Occipital lobe (tissue), 2 donors: ENCODE data around the gene ZBTB16. TPM values are rescaled to one million over a fixed set of nuclear protein-coding genes. Genes with fewer than 3 reads are reported as not detected.
A peak's percentile ranks its signal among the peaks of the same experiment; 100 is the strongest.

ENCODE experiments used
- DNase-seq: peaks from one replicate; lab custom pipeline; 2025; lab: John Stamatoyannopoulos, UW
- total RNA-seq: library from RNA; depleted of rRNA; stranded (reverse); fragments of >200 nt; gene quantifications from one replicate; pipeline ENCODE4 v1.2.3, GENCODE V29; 2014

Gene ZBTB16
- total RNA-seq, 1 donor from 2014 or later = 9.7 TPM

DNA sequence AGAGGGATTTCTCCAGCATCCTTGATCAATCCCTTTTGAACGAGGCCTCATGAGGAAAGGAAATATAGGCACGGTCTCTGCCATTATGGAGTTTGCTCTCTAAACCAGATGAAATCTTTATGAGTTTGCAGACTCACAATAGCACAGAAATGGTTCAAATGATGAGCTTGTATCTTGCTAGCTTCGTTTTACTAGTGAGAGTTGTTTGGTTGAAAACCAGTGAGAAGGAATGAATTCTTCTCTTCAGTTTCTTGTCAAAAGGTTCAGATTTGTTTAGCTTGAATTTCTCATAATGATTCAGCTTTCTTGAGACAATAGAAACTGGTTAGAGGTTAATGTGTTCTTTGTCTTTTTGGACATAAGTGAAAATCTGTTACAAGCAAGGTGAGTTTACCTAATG, 92.7 kb downstream of the ZBTB16 start:
- no peak for DNase-seq

DNA sequence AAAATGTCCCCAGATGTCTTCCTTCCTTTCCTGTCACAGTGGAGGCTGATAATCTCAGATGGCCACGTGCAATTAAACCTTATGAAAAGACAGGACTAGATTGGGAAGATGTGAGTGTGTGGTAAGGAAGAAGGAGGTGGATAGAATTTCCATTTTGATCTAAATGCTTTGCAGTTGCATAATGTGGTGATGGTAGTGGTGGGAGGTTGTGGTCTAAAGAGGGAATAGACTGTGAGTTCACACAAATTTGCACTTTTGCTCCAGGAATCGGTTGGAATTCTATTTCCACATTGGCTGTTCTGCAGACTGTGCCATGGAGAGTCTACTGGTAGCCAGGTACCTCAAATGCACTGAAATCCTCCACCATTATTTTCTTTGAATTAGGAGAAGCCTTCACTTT, 93.3 kb downstream of the ZBTB16 start:
- DNase-seq = no peak

DNA sequence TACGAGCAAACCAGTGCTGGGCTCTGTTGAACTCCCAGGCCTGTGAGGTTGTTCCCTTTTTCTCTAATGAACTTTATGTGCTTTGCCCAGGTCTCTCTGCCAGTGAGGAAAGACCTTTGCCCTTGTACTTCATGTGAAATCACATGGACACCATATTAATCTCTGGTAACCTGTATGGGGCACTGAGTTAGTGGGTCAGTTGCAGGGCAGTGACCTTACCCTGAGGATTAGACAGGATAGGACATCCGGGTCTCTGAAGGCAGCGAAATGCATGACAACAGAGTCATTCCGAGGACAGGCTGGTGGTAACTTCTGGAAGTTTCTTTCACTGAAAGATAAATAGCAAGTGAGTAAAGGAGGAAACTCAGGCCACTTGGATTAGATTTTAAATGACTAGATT, 93.7 kb downstream of the ZBTB16 start:
- no peak for DNase-seq

DNA sequence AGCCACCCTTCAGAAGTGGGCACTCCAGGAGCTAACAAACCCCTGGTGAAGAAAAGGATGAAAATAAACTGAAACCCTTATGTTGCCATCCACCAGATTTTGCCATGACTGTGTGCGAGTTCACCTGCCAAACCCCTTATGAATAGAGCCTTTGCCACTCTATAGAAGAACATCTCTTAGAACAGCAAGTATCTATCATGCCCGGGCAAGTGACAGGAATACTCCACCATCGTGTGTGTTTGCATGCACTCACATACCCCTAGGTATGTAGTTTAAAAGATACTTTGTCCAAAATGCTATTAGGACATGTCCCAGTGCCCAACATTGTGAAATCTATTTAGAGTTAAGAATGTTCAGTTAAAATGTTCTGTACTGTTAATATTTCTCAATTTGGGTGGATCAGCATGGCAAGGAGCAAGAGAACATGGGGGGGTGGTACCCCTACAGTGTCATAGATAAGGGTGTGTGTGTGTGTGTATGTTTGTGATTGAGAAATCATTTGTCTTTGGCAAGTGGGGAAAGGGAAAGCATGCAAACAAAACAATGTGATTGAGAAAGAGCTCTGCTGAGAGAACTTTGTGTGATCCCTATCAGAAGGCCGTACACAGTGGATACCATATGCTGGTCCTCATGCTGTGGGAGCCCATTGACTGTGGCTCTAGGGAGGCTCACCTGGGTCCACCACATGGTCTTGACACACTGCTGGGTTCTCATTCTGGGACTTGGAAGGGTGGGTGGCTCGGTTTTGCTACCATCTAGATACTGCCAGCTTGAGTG, 94.9 kb downstream of the ZBTB16 start:
- no peak for DNase-seq

DNA sequence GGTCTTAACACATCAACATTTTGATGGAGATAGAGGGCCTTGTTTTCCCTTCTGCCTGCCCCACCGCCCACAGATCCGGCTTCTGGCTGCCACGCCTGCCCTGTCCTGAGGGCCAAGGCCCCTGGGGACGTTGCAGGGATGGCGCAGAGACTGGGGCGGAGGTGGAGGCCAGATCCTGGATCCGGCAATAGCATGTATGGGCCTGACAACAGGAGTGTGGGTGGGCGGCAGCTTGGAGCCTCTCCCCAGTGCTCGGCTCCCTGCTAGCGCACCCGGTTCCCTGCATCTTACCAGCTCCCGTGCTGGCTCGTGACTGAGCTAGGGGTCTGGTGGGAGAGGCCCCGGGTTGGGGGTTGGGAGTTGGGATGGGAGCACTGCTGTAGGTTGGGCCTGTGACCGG, 95.6 kb downstream of the ZBTB16 start:
- DNase-seq = no peak

DNA sequence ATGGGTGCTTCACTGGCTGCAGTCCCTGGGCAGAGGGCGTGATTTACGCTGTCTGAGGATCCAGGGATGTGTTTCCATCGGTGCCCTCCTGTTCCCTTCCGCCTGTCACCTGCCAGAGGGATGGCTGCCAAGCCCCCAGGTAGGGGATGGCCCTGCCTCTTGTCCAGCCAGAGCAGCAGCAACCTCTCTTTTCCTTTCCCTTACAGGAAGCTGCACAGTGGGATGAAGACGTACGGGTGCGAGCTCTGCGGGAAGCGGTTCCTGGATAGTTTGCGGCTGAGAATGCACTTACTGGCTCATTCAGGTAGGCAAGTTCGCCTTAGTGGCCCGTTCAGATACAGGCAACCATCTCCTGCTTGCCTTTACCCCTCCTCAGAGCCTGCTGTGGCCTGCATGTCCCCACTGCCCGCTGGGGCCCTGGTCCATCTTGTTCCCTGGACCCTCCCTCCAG, 96.6 kb downstream of the ZBTB16 start:
- no peak for DNase-seq

DNA sequence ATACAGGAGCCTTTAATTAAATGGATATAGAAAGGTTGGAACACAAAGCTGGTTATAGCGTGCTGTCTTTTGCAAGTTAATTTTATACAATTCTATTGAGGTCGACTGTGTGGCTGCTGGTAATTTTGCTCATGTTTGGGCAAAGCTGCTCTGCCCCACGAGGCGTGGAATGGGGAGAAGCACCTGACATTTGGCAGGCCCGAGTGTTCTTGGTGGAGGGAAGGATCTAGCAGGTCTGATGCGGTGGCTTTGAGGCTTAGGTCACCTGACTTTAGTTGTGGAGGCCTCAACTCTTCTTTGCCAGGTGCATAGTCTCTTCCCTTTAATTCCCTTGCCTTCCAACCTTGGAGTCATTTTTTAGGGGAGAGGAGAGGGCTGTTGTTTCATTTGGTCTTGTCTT, 97.3 kb downstream of the ZBTB16 start:
- no peak for DNase-seq

DNA sequence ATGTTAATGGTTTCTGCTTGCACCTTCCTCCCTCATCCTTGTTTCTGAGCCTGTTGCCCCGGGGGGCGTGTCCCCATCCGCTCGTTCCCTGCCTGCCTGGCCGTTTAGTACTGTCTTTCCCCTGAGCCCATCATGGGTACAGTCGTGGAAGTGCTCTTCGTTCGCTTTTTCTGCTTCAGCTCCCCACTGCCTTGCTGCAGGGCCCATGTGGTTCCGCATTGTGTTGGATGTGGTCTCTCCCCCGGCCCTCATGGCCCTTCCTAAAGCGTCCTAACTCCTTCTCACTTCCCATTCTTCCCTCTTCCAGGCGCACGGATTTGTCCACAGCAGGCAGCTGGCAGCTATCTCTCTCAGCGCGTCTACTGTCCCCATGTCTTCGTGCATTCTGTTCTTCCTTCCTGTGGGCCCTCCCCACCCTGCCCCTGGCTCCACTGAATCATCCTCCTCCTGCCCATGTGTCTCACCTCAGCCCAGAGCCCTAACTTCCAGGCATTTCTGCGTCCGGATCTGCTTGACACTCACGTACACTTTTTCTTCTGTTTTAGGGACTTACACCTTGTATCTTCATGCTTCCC, 98.1 kb downstream of the ZBTB16 start:
- DNase-seq = no peak

DNA sequence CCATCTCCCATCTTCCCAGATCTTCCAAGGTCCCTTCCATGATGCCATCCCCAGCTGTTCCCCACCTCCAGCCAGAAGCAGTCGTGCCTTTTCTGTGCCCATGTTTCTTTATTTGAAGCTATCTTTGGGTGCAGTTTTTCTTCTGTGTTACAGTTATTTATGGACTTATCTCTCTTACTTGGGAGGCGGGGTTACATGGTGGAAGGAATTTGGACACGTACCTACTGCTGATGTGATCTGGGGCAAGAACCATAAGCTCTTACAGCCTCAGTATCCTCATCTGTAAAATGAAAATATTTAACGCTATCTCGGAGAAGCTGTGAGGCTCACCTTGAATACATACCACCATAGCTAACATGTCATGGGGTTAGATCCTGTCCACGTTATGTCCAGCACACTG, 98.9 kb downstream of the ZBTB16 start:
- DNase-seq = no peak

DNA sequence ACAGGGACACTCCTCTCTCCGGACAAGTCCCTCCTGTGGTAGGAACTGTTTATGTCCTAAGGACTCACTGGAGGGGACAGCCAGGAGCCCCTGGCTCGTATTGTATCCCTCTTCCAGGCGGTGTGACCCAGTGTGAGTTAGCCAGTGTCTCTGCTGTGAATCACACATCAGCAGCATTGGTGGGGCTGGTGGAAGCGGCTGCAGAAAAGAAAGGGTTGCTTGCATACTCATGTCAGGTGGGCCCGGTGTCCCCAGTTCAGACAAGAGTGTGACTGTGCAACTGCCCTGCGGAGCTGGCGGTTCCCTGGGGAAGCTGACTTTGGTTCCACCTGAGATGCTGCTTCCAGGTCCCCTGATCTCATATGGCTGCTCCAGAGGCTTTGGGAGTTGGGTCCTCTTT, 99.4 kb downstream of the ZBTB16 start:
- DNase-seq = no peak

DNA sequence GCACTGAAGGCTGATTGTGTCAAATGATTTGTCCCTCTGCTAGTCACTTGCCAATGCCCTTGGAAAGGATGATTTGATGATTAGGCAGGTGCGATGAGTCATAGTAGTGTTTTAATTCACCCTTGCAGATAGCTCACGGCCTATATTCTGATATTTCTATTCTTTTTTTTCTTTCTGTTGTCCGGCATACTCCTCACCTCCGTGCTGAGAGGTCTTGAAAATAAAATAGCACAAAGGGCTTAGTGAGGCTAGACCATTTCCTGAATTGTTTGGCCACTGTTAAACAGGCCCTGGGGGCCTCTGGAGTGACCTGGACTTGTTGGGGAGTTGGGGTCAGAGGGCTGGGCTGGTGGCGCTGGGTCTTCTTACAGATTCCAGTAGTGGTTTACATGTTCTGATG, 99.8 kb downstream of the ZBTB16 start:
- DNase-seq = no peak

DNA sequence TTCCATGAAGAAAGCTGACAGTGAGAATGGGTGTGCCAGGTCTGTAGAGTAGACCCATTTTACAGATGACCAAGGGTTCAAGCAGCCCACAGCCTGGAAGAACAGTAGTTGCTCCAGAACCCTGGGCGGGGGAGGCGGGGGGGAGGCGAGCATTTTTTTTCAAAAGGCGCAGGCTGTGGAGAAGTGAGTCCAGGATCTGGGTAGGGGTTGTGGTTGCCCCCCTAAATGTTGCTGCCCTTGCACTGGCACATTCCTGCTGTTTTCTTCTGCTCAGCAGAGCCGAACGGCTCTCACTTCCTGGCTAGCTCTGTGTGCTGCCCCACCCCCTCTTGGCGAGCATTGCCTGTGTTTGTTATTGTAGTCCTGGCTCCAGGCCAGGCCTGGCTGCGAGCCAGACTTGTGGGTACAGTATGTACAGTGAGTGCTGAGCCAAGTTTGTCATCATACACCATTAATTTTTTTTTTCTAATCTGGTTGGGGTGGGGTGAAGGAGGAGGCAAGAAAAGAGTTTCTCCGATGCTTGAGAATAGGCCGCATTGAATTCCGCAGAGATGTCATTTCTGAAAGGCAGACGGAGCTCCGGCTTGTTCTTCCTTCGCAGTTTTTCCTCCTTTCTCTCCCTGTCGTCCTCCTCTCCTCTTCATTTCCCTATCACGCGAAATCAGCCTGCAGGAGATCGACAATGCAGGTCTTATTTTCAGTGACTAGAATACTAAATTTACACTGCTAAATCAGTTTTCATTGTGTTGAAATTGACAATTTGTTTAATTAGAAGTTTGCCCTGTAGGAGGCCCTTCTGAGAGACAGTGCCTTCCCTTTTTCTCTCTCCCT, 100.5 kb downstream of the ZBTB16 start:
- peak; percentile 77 for DNase-seq

DNA sequence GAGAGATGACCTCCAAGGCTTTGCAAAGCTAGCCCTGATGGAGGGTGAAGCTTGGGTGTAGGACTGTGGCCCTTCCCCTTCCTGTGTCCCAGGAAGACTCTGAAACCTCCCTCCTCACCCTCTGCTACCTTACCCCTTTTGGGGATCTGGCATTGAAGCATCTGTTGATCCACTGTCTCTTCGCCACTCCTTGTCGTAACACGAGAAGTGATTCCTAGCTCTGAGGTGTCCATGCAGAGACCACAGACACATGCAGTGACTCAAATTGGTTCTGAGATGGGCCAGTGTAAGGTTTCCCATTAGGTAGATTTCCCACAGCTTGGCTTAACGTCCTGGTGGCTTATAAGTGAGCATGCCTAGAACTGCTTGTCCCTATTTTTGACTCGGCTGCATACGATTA, 101.4 kb downstream of the ZBTB16 start:
- DNase-seq = no peak

DNA sequence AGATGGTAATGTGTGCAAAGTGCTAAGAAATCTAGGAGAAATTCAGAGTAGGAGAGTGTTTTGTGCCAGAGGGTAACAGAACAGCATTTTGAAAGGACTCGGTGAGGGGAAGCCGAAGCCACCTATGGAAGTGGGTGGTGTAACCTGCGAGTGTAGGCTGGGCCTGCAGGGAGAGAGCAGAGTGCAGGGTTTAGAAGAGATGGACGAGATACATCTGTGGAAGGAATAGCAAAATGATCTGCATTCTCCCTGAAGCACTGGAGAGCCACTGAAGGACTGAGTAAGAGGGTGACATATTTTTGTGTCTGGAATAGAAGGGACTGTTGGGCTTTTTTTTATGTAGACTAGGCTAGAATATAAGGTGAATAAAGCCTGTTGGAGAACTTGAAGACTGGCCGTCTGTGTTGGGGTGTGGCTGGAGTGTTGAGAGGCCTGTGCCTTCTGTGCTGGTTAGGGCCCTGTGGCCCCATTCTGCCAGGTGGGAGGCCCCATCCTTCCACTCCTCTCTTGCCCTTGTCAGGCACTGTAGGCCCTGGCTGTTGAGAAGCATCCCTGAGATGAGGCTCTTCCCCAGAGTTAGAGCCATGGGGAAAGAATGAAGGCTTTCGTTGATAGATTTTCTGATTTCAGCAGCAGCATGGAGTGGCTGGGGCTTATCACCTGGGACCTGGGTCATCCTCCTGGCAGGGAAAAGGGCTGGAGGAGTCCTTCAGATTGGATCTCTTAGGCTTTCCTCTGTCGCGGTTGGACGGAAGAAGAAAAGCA, 102.2 kb downstream of the ZBTB16 start:
- no peak for DNase-seq

DNA sequence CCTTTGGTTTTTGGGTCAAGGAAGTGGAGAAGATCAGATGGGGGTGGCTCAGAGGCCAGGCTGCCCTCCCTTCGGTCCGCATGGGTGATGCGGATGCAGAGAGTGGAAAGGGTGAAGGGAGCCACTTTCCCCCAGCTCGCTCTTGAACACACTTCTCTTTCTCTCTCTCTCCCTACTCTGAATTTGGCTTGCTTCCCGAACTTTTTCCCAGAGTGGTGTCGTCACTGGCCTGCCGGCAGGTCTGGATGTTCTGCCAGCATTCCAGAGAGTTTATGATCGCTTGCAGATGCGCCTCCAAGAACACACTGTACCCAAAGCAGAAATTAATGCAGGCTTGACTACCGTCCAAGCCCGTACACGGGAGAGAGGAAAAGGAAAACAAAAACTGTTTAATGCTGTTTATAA, 103.2 kb downstream of the ZBTB16 start:
- peak; percentile 93 for DNase-seq

DNA sequence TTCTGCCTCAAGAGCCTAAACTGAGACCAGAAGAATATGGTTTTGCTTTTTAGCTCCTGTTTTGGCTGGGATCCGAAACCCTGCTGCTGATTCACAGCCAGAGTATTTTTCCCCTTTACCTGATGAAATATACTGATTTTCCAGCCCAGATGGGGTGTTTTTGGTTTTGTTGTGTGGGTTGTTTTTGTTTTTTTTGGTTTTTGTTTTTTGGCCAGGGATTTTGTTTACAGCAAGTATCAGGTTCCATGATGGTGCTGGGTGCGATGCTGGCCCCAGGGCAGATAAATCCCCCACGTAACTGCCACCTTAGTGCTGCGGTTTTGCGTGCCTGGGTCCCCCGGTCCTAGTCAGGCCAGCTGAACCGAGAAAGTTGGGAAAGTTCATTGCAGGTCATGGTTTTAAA, 103.7 kb downstream of the ZBTB16 start:
- no peak for DNase-seq

DNA sequence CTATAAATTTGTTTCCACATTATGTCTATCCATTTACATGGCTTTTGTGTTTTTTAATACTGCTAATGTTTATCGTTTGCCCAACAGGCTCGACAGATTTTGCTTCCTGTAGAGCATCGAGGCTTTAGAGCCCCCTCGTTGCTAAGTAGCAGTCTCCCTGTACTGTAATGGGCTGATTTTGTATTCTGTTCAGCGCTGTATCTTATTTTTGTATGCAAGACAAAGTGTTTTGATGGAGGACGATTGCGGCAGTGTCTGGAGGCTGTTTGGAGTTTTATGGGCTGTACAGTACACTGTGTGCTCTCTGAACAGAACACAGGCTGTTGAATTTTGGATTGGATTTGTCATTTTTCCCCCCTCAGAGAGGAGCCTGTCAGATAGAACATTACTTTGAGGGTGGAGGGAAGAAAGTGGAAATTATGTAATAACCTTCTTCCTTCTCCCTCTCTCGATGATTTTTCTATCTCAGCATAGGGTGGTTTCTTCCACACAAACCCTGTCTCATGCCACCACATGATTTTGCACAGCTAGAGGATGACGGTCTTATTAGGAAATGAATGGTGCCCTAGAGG, 104.4 kb downstream of the ZBTB16 start:
- peak; percentile 80 for DNase-seq

DNA sequence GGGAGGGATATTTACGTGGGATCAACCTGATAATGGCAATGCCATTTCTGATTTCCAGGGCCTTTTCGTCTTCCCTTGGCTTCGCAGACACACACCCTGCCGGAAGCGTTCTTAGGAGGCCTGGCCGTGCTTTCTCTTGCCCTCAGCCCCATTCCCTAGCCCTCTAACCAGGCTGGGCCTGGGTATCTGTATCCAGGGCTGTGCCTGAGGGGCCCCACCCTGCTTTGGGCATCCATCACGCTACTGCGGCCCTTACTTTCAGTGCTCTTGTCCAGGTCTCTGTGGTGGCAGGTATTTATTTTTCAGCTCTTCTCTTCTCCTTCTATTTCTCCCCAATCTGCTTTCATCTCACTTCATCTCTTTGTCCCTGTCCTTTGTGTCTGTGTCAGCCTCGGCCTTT, 105.0 kb downstream of the ZBTB16 start:
- DNase-seq = no peak

DNA sequence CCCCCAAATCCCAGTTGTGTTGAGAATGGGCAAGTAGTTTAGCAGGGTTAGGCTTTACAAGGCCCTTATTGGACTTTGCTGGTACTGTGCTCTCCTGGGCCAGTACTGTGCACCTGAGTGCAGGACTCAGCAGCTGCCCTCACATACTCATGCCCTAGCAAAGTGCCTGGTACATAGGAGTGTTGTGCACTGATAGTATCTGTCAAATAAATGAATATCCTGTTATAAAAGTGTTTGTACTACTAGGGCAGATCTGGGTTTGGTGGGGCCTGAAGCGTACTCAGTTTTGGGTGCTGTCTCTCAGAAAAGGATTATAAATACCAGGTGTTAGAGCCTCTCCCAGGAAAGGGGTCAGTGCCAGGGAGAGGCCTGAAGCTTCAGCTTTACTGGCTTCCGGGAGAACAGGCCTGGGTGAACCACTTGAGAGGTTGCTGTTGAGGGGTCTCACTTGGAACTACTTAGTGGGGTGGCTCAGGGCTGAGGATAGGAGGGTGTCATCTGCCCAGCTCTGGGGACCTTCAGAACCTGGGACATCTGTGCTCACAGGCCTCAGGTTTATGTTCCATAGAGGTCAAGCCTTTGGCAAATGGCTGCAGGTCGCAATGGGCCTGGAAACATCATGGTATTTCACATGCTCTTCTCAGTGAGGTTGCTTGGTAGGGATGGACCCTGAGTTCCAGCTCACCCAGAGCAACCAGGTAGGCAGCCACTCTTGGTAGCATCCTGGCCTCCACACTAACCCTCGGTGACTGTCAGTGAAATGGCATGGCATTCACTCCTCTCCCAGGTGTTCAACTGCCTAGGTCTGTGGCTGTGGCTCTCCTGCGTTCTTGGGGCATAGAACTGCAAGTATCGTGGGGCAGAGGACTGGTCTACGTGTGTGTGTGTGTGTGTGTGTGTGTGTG, 106.1 kb downstream of the ZBTB16 start:
- DNase-seq = no peak

DNA sequence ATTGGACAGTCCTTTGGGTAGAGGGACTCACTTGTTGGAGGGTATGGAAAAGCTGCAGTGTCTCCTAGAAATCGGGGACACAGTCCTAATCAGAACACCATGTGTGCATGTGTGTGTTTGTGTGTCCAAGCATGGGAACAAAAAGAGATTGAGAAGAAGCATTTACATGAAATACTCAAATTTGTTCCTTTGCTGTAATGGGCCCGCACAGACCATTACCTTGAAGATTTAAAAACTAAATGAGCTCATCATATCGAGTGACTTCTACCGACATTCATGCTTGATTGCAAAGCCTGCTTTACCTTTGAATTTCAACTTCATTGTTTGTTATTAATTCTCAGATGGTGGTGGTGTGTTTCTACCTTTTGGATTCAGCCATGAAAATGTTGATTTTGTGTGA, 106.9 kb downstream of the ZBTB16 start:
- no peak for DNase-seq
